ACHN (cell line): Measurements from ENCODE around the gene SST.

ENCODE experiments used
- DNase-seq: peaks from one replicate; pipeline ENCODE4 v3.0.0-alpha.2; 2015
- in situ Hi-C: cut with HindIII; loops from 2 replicates; pipeline ENCODE4 v1.10.0; 2017; ENCODE audit warnings: low sequenced_read_pairs, low pct_ligation_motif_present, low pct_unique_long_range_greater_than_20kb

Gene SST

GRCh38 chr3:187669675-187670504 is at the start of gene SST:
TSS of gene SST (minus strand) at chr3:187670394. CDS start at chr3:187670291, 103 bp downstream.
- in situ Hi-C loops, result no loop called here
- DNase-seq, result peak; percentile 45

- in situ Hi-C loops, result no loop called here
- no peak for DNase-seq
Observed at GRCh38 chr3:187719628-187720336, 49.6 kb upstream of the SST start.

GRCh38 chr3:187718802-187719201 is 48.6 kb upstream of the SST start:
- no peak for DNase-seq
- in situ Hi-C loops, result no loop called here

GRCh38 chr3:187717572-187717971 is 47.4 kb upstream of the SST start:
- no peak for DNase-seq
- in situ Hi-C loops, result no loop called here

- in situ Hi-C loops, result no loop called here
- DNase-seq, result peak; percentile 73
Observed at GRCh38 chr3:187714404-187714979, 44.3 kb upstream of the SST start.

- in situ Hi-C loops, result no loop called here
- DNase-seq, result peak; percentile 54
Observed at GRCh38 chr3:187713504-187713903, 43.3 kb upstream of the SST start.

- in situ Hi-C loops, result no loop called here
- peak; percentile 26 for DNase-seq
Observed at GRCh38 chr3:187709155-187709554, 39.0 kb upstream of the SST start.

GRCh38 chr3:187708696-187709095 is 38.5 kb upstream of the SST start:
- peak; percentile 5 for DNase-seq
- in situ Hi-C loops, result no loop called here

- in situ Hi-C loops, result no loop called here
- no peak for DNase-seq
Observed at GRCh38 chr3:187706971-187707370, 36.8 kb upstream of the SST start.

GRCh38 chr3:187705164-187705563 is 35.0 kb upstream of the SST start:
- DNase-seq, result no peak
- in situ Hi-C loops, result no loop called here

GRCh38 chr3:187702507-187703033 is 32.4 kb upstream of the SST start, which contains the start of gene RTP2:
TSS of gene RTP2 (minus strand) at chr3:187702557. CDS start at chr3:187702128, 429 bp downstream.
- DNase-seq, result no peak
- in situ Hi-C loops, result no loop called here

GRCh38 chr3:187700249-187700648 is 30.1 kb upstream of the SST start:
- no peak for DNase-seq
- in situ Hi-C loops, result no loop called here

- no peak for DNase-seq
- in situ Hi-C loops, result loop anchor here (25.0 kb wide), 1 partner anchor 386 kb away; no protein-coding TSS in a partner anchor
Observed at GRCh38 chr3:187698499-187699399, 28.6 kb upstream of the SST start.

- in situ Hi-C loops, result loop anchor here (25.0 kb wide), 1 partner anchor 384 kb away; no protein-coding TSS in a partner anchor
- no peak for DNase-seq
Observed at GRCh38 chr3:187696021-187696420, 25.8 kb upstream of the SST start.

GRCh38 chr3:187695449-187695848 is 25.3 kb upstream of the SST start:
- in situ Hi-C loops, result loop anchor here (25.0 kb wide), 1 partner anchor 383 kb away; no protein-coding TSS in a partner anchor

GRCh38 chr3:187694801-187695200 is 24.6 kb upstream of the SST start:
- no peak for DNase-seq
- in situ Hi-C loops, result loop anchor here (25.0 kb wide), 1 partner anchor 382 kb away; no protein-coding TSS in a partner anchor

More at GRCh38 chr3:187695449-187695848, 25.3 kb upstream of the SST start:
- no peak for DNase-seq

GRCh38 chr3:187693431-187693830 is 23.2 kb upstream of the SST start:
- no peak for DNase-seq
- in situ Hi-C loops, result loop anchor here (25.0 kb wide), 1 partner anchor 381 kb away; no protein-coding TSS in a partner anchor

GRCh38 chr3:187689984-187690383 is 19.8 kb upstream of the SST start:
- in situ Hi-C loops, result loop anchor here (25.0 kb wide), 1 partner anchor 378 kb away; no protein-coding TSS in a partner anchor
- DNase-seq, result no peak
